Astrocyte (in vitro differentiated cells and primary cell): ENCODE results near the gene MED15.

Source experiments
- EZH2 ChIP-seq: IDR thresholded peaks from 2 replicates; pipeline ENCODE4 v1.6.1; 2012; ENCODE audit warnings: mild to moderate bottlenecking, low read length, inconsistent platforms; ENCODE audit not compliant: insufficient read depth
- TF ChIP-seq, protein P1 (sequence below): IDR thresholded peaks from 2 replicates; pipeline ENCODE4 v1.5.1; 2011; ENCODE audit warnings: low read depth, mild to moderate bottlenecking, inconsistent platforms, low read length, moderate library complexity; ENCODE audit not compliant: insufficient read depth

DNA sequence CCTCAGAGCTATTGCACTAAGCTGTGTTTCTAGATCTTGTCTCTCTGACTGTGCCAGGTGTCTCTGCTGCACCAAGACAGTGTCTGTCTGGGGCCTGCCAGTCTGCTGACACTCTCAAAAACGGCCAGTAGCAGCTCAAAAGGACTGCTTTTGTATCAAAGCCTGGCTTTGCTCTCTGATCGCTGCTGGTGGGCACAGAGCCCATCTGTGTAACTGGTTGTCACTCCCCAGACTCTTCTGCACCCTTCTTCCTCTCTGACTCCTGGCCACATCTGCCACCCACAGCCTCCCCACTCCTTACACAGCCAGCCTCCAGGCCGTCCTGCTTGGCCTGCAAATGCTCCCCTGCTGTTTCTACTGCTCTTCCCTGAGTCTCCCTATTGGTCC is 26.5 kb downstream of the MED15 start:
- TF ChIP-seq, protein P1, sequence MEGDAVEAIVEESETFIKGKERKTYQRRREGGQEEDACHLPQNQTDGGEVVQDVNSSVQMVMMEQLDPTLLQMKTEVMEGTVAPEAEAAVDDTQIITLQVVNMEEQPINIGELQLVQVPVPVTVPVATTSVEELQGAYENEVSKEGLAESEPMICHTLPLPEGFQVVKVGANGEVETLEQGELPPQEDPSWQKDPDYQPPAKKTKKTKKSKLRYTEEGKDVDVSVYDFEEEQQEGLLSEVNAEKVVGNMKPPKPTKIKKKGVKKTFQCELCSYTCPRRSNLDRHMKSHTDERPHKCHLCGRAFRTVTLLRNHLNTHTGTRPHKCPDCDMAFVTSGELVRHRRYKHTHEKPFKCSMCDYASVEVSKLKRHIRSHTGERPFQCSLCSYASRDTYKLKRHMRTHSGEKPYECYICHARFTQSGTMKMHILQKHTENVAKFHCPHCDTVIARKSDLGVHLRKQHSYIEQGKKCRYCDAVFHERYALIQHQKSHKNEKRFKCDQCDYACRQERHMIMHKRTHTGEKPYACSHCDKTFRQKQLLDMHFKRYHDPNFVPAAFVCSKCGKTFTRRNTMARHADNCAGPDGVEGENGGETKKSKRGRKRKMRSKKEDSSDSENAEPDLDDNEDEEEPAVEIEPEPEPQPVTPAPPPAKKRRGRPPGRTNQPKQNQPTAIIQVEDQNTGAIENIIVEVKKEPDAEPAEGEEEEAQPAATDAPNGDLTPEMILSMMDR: no peak
- TF ChIP-seq EZH2: no peak
